Adrenal gland (tissue), 12 donors: Measurements from ENCODE around the gene IGSF11. TPM values are rescaled to one million over a fixed set of nuclear protein-coding genes. Genes with fewer than 3 reads are reported as not detected.

ENCODE experiments used
- DNase-seq, 7 donors: peaks; one replicate each; pipeline ENCODE4 v3.0.0-alpha.2; 2019 to 2020
- H3K27ac ChIP-seq, 5 donors: fragments of 200-600 bp; sonication (generic) in 4 of 5; 1 replicate in 3 of 5; 2 replicates in 2 of 5; pipeline versions ENCODE4 v1.5.1 to v1.8.0; 2016 to 2020; ENCODE audit warnings: mild to moderate bottlenecking in 1 of 5
- H3K27me3 ChIP-seq: fragments of 200-600 bp; 2 replicates; pipeline ENCODE4 v1.8.0; 2021
- H3K36me3 ChIP-seq, 2 donors: fragments of 200-600 bp; replicated peaks in 1 of 2; 1 replicate in 1 of 2; 2 replicates in 1 of 2; pipeline versions ENCODE4 v1.5.1 to v1.8.0; 2018 to 2022
- H3K4me1 ChIP-seq, 2 donors: fragments of 200-600 bp; replicated peaks in 1 of 2; 1 replicate in 1 of 2; 2 replicates in 1 of 2; pipeline versions ENCODE4 v1.5.1 to v1.8.0; 2018 to 2021
- H3K4me3 ChIP-seq, 4 donors: fragments of 200-600 bp; sonication (generic) in 3 of 4; one replicate each; pipeline ENCODE4 v1.5.1; 2016 to 2018
- H3K9me3 ChIP-seq, 3 donors: fragments of 200-600 bp; sonication (generic) in 1 of 3; replicated peaks in 1 of 3; 1 replicate in 2 of 3; 2 replicates in 1 of 3; pipeline versions ENCODE4 v1.5.1 to v1.8.0; 2016 to 2021
- CTCF ChIP-seq, 6 experiments: fragments of 450-650 bp in 4 of 6; fragments of 200-600 bp in 2 of 6; sonication (generic) in 1 of 6; IDR thresholded peaks; 1 replicate in 5 of 6; 2 replicates in 1 of 6; pipeline versions ENCODE4 v1.5.1 to v1.8.0; 2016 to 2021; ENCODE audit warnings: antibody characterized with exemption in 6 of 6, mild to moderate bottlenecking in 2 of 6, moderate library complexity in 1 of 6
- POLR2A ChIP-seq, 2 donors: fragments of 450-650 bp; IDR thresholded peaks; one replicate each; pipeline ENCODE4 v1.6.1; 2017; ENCODE audit warnings: antibody characterized with exemption in 2 of 2, mild to moderate bottlenecking in 2 of 2, moderate library complexity in 1 of 2
- WGBS, 4 donors: extraction: QIAGEN DNeasy Blood & Tissue Kit in 2 of 4; methylation state at CpG; one replicate each; pipeline versions ENCODE4 v1.1.5 to v1.1.7; 2013 to 2017; 5-methylcytosine and 5-hydroxymethylcytosine counted together
- intact Hi-C, 2 donors: fragments of 100-400 bp; cut with DNase I; formaldehyde crosslinking; loops; one replicate each; pipeline versions ENCODE4 v1.14.1 to v1.15.0; 2022 to 2023
- polyA plus RNA-seq, 3 donors: library from polyadenylated mRNA; stranded (reverse); fragments of 200-250 nt in 2 of 3; fragments of 350-450 nt in 1 of 3; fragmentation: Illumina TruSeq in 1 of 3; extraction: RNeasy Lipid Tissue Mini Kit (QIAGEN cat#74804) in 1 of 3; gene quantifications; one replicate each; pipeline ENCODE4 v1.2.3, GENCODE V29; 2013 to 2014
- total RNA-seq, 9 donors: library from RNA; depleted of rRNA in 4 of 9; stranded (reverse); fragments of >200 nt in 4 of 9; fragments of 120-200 nt in 1 of 9; fragmentation: NEBNext Ultra II Directional in 1 of 9; extraction: Animal tissue kit (Norgen Biotek cat#: 25700) in 1 of 9; gene quantifications; one replicate each; pipeline versions ENCODE4 v1.1.0 to v1.2.4, GENCODE V29; 2013 to 2023
- donor health status: healthy with polysubstance abuse.
- donor health status: Bipolar disorder and iron deficiency.
- donor health status: DM: yes; HTN: yes; CAD: no.
- donor health status: DM: no; HTN: no; CAD: no.
- donor health status: DM: no; HTN: no; CAD: no.
- donor health status: DM: yes; HTN: yes; CAD: no.

IGSF11 gene
- total and polyA plus RNA-seq, 12 donors = 4.1 to 31.3 (median 16.5) TPM

DNA sequence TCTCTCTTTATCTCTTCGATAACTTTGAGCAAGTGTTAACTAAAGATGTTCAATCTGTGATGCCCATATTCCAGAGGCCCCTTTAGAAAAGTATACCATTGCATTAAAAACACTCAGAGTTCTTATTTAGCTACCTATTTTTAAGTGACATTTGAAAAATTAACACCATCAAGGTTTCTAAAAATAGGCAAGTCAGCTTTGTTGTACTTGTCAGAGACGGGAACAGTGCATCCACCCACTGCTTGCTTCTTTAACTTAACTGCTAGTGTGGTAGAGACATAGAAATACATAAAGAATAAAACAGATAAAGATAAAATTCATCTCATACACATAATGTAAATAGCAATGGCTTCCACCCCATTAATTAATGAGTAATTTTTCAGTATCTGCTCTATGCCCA is 66.0 kb downstream of the IGSF11 start:
- H3K4me3 ChIP-seq = no peak overlapping the region
- no peaks in the 10 kb centered on the region for H3K36me3 ChIP-seq
- no peaks in the 10 kb centered on the region for H3K4me1 ChIP-seq
- WGBS, 4 donors = 67 to 78% (median 72%) methylated on average over 2 of the region's 2 CpGs
- H3K9me3 ChIP-seq = no peaks in the 10 kb centered on the region
- no peaks in the 10 kb centered on the region for H3K27me3 ChIP-seq
- no peak for DNase-seq
- intact Hi-C loops = no loop called here
- TF ChIP-seq CTCF (IDR thresholded peaks at IDR 0.05) (no peak), POLR2A (IDR thresholded peaks at IDR 0.05) (no peak)
- H3K27ac ChIP-seq = no peak overlapping the region

GRCh38 chr3:118968111-118968510 is 66.5 kb downstream of the IGSF11 start:
- Histone ChIP-seq H3K27ac (no peak overlapping the region), H3K4me1 (no peaks in the 10 kb centered on the region), H3K9me3 (no peaks in the 10 kb centered on the region), H3K27me3 (no peaks in the 10 kb centered on the region), H3K36me3 (no peaks in the 10 kb centered on the region), H3K4me3 (no peak overlapping the region)
- WGBS, 4 donors = 74 to 84% (median 79%) methylated on average over 4 of the region's 4 CpGs
- intact Hi-C loops = no loop called here
- no peak for DNase-seq
- TF ChIP-seq POLR2A (IDR thresholded peaks at IDR 0.05) (no peak), CTCF (IDR thresholded peaks at IDR 0.05) (no peak)

- no peak overlapping the region for H3K4me3 ChIP-seq
- no peaks in the 10 kb centered on the region for H3K9me3 ChIP-seq
- no peaks in the 10 kb centered on the region for H3K4me1 ChIP-seq
- intact Hi-C loops = no loop called here
- H3K27me3 ChIP-seq = no peaks in the 10 kb centered on the region
- TF ChIP-seq CTCF (IDR thresholded peaks at IDR 0.05) (no peak), POLR2A (IDR thresholded peaks at IDR 0.05) (no peak)
- no peak overlapping the region for H3K27ac ChIP-seq
- no peaks in the 10 kb centered on the region for H3K36me3 ChIP-seq
- WGBS, 4 donors = 64 to 67% (median 67%) methylated on average over 2 of the region's 2 CpGs
- no peak for DNase-seq
Observed at GRCh38 chr3:118966700-118967099, 67.9 kb downstream of the IGSF11 start.

DNA sequence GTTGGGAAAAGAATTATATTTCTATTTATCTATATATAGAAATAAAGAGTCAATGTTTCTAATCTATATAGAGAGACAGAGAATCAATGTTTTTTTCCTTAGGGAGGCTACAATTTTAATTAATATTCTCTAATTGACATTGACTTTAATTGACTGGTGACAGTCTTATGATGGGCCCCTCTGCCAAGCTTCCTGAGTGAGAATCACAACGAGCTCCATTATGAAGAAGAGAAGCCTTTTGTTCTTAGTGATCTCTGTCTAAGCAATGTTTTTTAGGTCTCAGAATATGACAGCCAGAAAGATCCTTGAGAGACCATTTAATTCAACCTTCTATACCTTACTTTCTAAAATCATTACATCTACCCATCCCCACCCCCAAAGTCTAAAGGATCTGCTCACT is 70.9 kb downstream of the IGSF11 start:
- no peaks in the 10 kb centered on the region for H3K36me3 ChIP-seq

More for the DNA sequence above, 70.9 kb downstream of the IGSF11 start:
- Histone ChIP-seq H3K27me3 (no peaks in the 10 kb centered on the region), H3K4me3 (no peak overlapping the region), H3K9me3 (no peaks in the 10 kb centered on the region), H3K27ac (no peak overlapping the region), H3K4me1 (no peaks in the 10 kb centered on the region)
- intact Hi-C loops = no loop called here
- 73 to 85% (median 80%) methylated on average over 1 of the region's 1 CpG for WGBS, 4 donors
- no peak for DNase-seq
- TF ChIP-seq CTCF (IDR thresholded peaks at IDR 0.05) (no peak), POLR2A (IDR thresholded peaks at IDR 0.05) (no peak)
